ENCODE results near the gene NISCH. TPM values are rescaled to one million over a fixed set of nuclear protein-coding genes. Genes with fewer than 3 reads are reported as not detected.

Gene NISCH
- total RNA-seq, 1 experiment from 2014 or later: 51.1 TPM

DNA sequence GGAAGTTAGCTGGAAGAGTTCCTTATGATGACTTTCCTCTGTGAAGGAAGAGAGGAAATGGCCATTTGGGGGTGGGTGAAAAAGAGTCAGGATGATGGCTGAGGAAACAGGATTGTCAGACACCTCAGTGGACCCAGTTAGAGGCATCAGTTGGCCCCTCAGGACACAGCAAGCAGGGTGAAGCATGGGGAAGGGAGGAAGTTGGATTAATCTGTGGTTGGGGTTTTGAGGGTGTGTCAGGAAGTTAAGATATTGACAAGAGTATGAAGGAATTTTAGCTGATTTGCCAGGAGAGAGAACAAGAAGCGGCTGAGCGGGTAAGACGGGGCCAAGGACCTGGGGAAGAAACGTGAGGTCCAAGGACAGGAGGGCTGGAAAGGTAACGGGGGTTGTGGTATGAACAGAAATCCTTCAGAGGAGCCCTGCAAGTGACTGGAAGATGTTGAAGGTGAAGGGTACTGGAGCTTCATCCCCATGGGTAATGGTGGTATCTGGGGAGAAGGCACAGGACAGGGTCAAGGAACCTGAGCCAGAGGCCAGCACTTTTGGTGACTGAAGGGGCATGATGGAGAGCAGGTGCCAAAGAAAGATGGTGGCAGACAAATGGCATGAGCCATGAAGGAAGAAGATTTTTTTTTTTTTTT is 83.7 kb downstream of the NISCH start:
- Histone ChIP-seq H3K4me3 (ENCODE audit: insufficient read depth, low read depth, low read length) (no peak overlapping the region), H3K27me3 (ENCODE audit: control insufficient read depth, insufficient read depth, low read length) (no peaks in the 10 kb centered on the region), H3K36me3 (replicated peaks; ENCODE audit: control insufficient read depth, insufficient read depth, low read length) (no peaks in the 10 kb centered on the region; the same call in 1 of the 2 replicates)
- no peak for DNase-seq

DNA sequence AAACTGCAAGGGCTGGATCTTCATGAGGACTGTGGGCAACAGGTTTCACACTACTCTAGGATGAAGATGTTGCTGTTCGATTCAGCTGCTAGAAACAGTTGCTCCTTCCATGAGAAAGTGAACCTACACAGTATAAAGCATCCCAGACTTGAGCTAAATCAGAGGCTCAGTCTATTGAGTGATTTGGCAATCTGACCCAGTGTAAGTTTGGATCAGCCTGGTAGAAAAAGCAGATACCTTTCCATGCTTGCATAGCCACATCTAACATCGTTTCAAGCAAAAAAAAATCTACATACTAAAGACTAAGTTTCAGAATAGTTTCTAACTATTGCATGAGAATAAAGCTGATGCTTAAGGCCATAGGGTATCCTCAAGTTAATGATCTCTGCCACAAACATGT is 85.6 kb downstream of the NISCH start:
- DNase-seq: no peak
- H3K36me3 ChIP-seq (replicated peaks; ENCODE audit: control insufficient read depth, insufficient read depth, low read length): no peaks in the 10 kb centered on the region; the same call in 1 of the 2 replicates
- H3K27me3 ChIP-seq (ENCODE audit: control insufficient read depth, insufficient read depth, low read length): no peaks in the 10 kb centered on the region
- no peak overlapping the region for H3K4me3 ChIP-seq (ENCODE audit: insufficient read depth, low read depth, low read length)

Other genes starting within 250 kb of the NISCH start
- gene TLR9, start 230.0 kb upstream of the NISCH start, total RNA-seq (2014; rRNA removed; shearing (Covaris generic)): not detected in 2 replicates
- gene TWF2, start 216.4 kb upstream of the NISCH start, total RNA-seq (2014; rRNA removed; shearing (Covaris generic)): 85.8 and 99.0 TPM in 2 replicates
- gene PPM1M, start 209.8 kb upstream of the NISCH start, total RNA-seq (2014; rRNA removed; shearing (Covaris generic)): 2.9 and 4.5 TPM in 2 replicates
- gene WDR82, start 177.0 kb upstream of the NISCH start, total RNA-seq (2014; rRNA removed; shearing (Covaris generic)): 60.3 and 63.8 TPM in 2 replicates
- 6.1 and 8.5 TPM in 2 replicates for gene GLYCTK, start 167.8 kb upstream of the NISCH start, total RNA-seq (2014; rRNA removed; shearing (Covaris generic))
- 0.48 and 2.0 TPM in 2 replicates for gene DNAH1, start 139.3 kb upstream of the NISCH start, total RNA-seq (2014; rRNA removed; shearing (Covaris generic))
- 128 and 145 TPM in 2 replicates for gene BAP1, start 45.6 kb upstream of the NISCH start, total RNA-seq (2014; rRNA removed; shearing (Covaris generic))
- 16.5 and 25.2 TPM in 2 replicates for gene PHF7, start 44.9 kb upstream of the NISCH start, total RNA-seq (2014; rRNA removed; shearing (Covaris generic))
- 1.1 and 2.2 TPM in 2 replicates for gene SEMA3G, start 10.5 kb upstream of the NISCH start, total RNA-seq (2014; rRNA removed; shearing (Covaris generic))
- gene TNNC1, start 1.6 kb upstream of the NISCH start, total RNA-seq (2014; rRNA removed; shearing (Covaris generic)): 4.2 and 7.2 TPM in 2 replicates
- 0.52 and 1.3 TPM in 2 replicates for gene STAB1, start 39.7 kb downstream of the NISCH start, total RNA-seq (2014; rRNA removed; shearing (Covaris generic))
- gene NT5DC2, start 78.3 kb downstream of the NISCH start, total RNA-seq (2014; rRNA removed; shearing (Covaris generic)): 302 and 311 TPM in 2 replicates
- 17.0 and 21.5 TPM in 2 replicates for gene UQCC5, start 81.0 kb downstream of the NISCH start, total RNA-seq (2014; rRNA removed; shearing (Covaris generic))
- 29.1 and 39.6 TPM in 2 replicates for gene PBRM1, start 230.3 kb downstream of the NISCH start, total RNA-seq (2014; rRNA removed; shearing (Covaris generic))
- 148 and 237 TPM in 2 replicates for gene GNL3, start 230.4 kb downstream of the NISCH start, total RNA-seq (2014; rRNA removed; shearing (Covaris generic))